Aortic smooth muscle cell (primary cell): ENCODE measurements around the gene NOA1. TPM values are rescaled to one million over a fixed set of nuclear protein-coding genes. Genes with fewer than 3 reads are reported as not detected.

Experiments used
- total RNA-seq: library from RNA; depleted of rRNA; stranded (reverse); fragments of >200 nt; gene quantifications from 2 replicates; pipeline ENCODE4 v1.2.3, GENCODE V29; 2014

NOA1 gene
- total RNA-seq: 12.3 and 15.8 TPM in 2 replicates

GRCh38 chr4:56977321-56978012 lies at the start of gene NOA1:
Gene NOA1, minus strand, starts transcription at chr4:56977606. Its CDS starts 21 bp downstream, at chr4:56977585.

GRCh38 chr4:56978750-56979303 lies 1.4 kb upstream of the NOA1 start, which contains the start of gene POLR2B:
Gene POLR2B, plus strand, starts transcription at chr4:56978896. Its CDS starts 90 bp downstream, at chr4:56978986.

Other genes with a start within 250 kb of the NOA1 start
- gene SPINK2, start 155.9 kb downstream of the NOA1 start, total RNA-seq: not detected in 2 replicates
- gene REST, start 69.7 kb downstream of the NOA1 start, total RNA-seq: 27.7 and 31.3 TPM in 2 replicates
- 106 and 116 TPM in 2 replicates for gene POLR2B, start 1.3 kb upstream of the NOA1 start, total RNA-seq
- gene IGFBP7, start 132.8 kb upstream of the NOA1 start, total RNA-seq: 595 and 980 TPM in 2 replicates